Trophoblast cell (in vitro differentiated cells and primary cell): ENCODE measurements around the gene PKDREJ.

Experiments
- DNase-seq, 2 donors: peaks; one replicate each; pipeline ENCODE4 v3.0.0-alpha.2; 2016
- H2AFZ ChIP-seq: 2 replicates; pipeline ENCODE4 v1.6.1; 2013; ENCODE audit warnings: low read length, moderate library complexity, mild to moderate bottlenecking; ENCODE audit not compliant: insufficient read depth, poor library complexity
- H2AK5ac ChIP-seq: 2 replicates; pipeline ENCODE4 v1.6.1; 2013; ENCODE audit warnings: mild to moderate bottlenecking, low read length
- H2BK120ac ChIP-seq: 2 replicates; pipeline ENCODE4 v1.6.1; 2013; ENCODE audit warnings: low read length, mild to moderate bottlenecking, moderate library complexity; ENCODE audit not compliant: insufficient read depth, poor library complexity
- H2BK12ac ChIP-seq: 2 replicates; pipeline ENCODE4 v1.6.1; 2013; ENCODE audit warnings: mild to moderate bottlenecking, low read length, moderate library complexity
- H2BK5ac ChIP-seq: 2 replicates; pipeline ENCODE4 v1.6.1; 2013; ENCODE audit warnings: low read length, low read depth, moderate library complexity, mild to moderate bottlenecking; ENCODE audit not compliant: poor library complexity
- H3K14ac ChIP-seq: 2 replicates; pipeline ENCODE4 v1.6.1; 2013; ENCODE audit warnings: mild to moderate bottlenecking, low read length
- H3K18ac ChIP-seq: 2 replicates; pipeline ENCODE4 v1.6.1; 2013; ENCODE audit warnings: mild to moderate bottlenecking, low read length
- H3K23ac ChIP-seq: 2 replicates; pipeline ENCODE4 v1.6.1; 2013; ENCODE audit warnings: low read length
- H3K27ac ChIP-seq: 2 replicates; pipeline ENCODE4 v1.5.1; 2013; ENCODE audit warnings: low read depth, mild to moderate bottlenecking, inconsistent platforms, low read length, moderate library complexity
- H3K27me3 ChIP-seq: 2 replicates; pipeline ENCODE4 v1.6.1; 2013; ENCODE audit warnings: inconsistent platforms, mild to moderate bottlenecking, low read length, moderate library complexity; ENCODE audit not compliant: insufficient read depth
- H3K36me3 ChIP-seq, 2 experiments: 1 replicate in 1 of 2; 2 replicates in 1 of 2; pipeline ENCODE4 v1.6.1; 2013; ENCODE audit warnings: low read length in 2 of 2, mild to moderate bottlenecking in 2 of 2, moderate library complexity in 1 of 2; ENCODE audit not compliant: insufficient read depth in 2 of 2, control insufficient read depth in 1 of 2
- H3K4ac ChIP-seq: 2 replicates; pipeline ENCODE4 v1.6.1; 2013; ENCODE audit warnings: low read depth, mild to moderate bottlenecking, low read length, moderate library complexity
- H3K4me1 ChIP-seq, 2 experiments: 1 replicate in 1 of 2; 2 replicates in 1 of 2; pipeline ENCODE4 v1.6.1; 2013; ENCODE audit warnings: low read length in 2 of 2, mild to moderate bottlenecking in 2 of 2, moderate library complexity in 1 of 2; ENCODE audit not compliant: insufficient read depth in 2 of 2, control insufficient read depth in 1 of 2
- H3K4me2 ChIP-seq: 2 replicates; pipeline ENCODE4 v1.6.1; 2013; ENCODE audit warnings: inconsistent platforms, mild to moderate bottlenecking, low read length, moderate library complexity
- H3K4me3 ChIP-seq: 2 replicates; pipeline ENCODE4 v1.5.1; 2013; ENCODE audit warnings: mild to moderate bottlenecking, low read depth, low read length, inconsistent platforms
- H3K79me1 ChIP-seq: one replicate; pipeline ENCODE4 v1.6.1; 2013; ENCODE audit warnings: low read length
- H3K79me2 ChIP-seq: 2 replicates; pipeline ENCODE4 v1.6.1; 2013; ENCODE audit warnings: low read length, mild to moderate bottlenecking; ENCODE audit not compliant: control insufficient read depth, insufficient read depth, poor library complexity
- H3K9ac ChIP-seq: 2 replicates; pipeline ENCODE4 v1.6.1; 2013; ENCODE audit warnings: mild to moderate bottlenecking, low read length
- H3K9me3 ChIP-seq: 2 replicates; pipeline ENCODE4 v1.6.1; 2013; ENCODE audit warnings: low read depth, mild to moderate bottlenecking, control low read depth, inconsistent platforms, low read length; ENCODE audit not compliant: insufficient read depth
- H4K12ac ChIP-seq: 2 replicates; pipeline ENCODE4 v1.6.1; 2013; ENCODE audit warnings: low read depth, mild to moderate bottlenecking, low read length, moderate library complexity
- H4K8ac ChIP-seq: 2 replicates; pipeline ENCODE4 v1.6.1; 2013; ENCODE audit warnings: low read depth, mild to moderate bottlenecking, low read length, moderate library complexity
- H4K91ac ChIP-seq: one replicate; pipeline ENCODE4 v1.6.1; 2013; ENCODE audit warnings: low read depth, mild to moderate bottlenecking, low read length, moderate library complexity
- WGBS: extraction: QIAGEN DNeasy Blood & Tissue Kit; methylation state at CpG from one replicate; pipeline ENCODE4 v1.1.7; 2013; ENCODE audit warnings: missing lambda C conversion rate; ENCODE audit not compliant: insufficient read length, insufficient coverage; ENCODE audit errors: extremely low coverage; 5-methylcytosine and 5-hydroxymethylcytosine counted together

PKDREJ gene

GRCh38 chr22:46242076-46242475 is 21.1 kb downstream of the PKDREJ start:
- Histone ChIP-seq H3K18ac (no peak overlapping the region), H3K79me2 (no peaks in the 10 kb centered on the region), H3K4ac (no peak overlapping the region), H4K8ac (no peak overlapping the region), H3K9me3 (no peaks in the 10 kb centered on the region), H2AFZ (no peak overlapping the region), H3K23ac (no peak overlapping the region), H2BK12ac (no peak overlapping the region), H3K27me3 (no peaks in the 10 kb centered on the region), H3K14ac (no peak overlapping the region), H3K4me1 (no peaks in the 10 kb centered on the region), H3K27ac (no peak overlapping the region), H4K91ac (no peak overlapping the region), H3K4me2 (no peak overlapping the region), H2BK5ac (no peak overlapping the region), H3K9ac (no peak overlapping the region), H4K12ac (no peak overlapping the region), H3K36me3 (peaks cover 4 to 5% of the 10 kb centered on the region in 2 experiments), H3K4me3 (no peak overlapping the region), H3K79me1 (no peaks in the 10 kb centered on the region), H2AK5ac (no peak overlapping the region), H2BK120ac (no peak overlapping the region)
- no CpG with 5 or more reads among the region's 10 CpGs for WGBS
- no peak for DNase-seq

GRCh38 chr22:46241396-46242007 is 21.6 kb downstream of the PKDREJ start:
- H3K9ac ChIP-seq: no peak overlapping the region
- WGBS: no CpG with 5 or more reads among the region's 5 CpGs
- no peak overlapping the region for H3K23ac ChIP-seq
- peaks cover 4 to 5% of the 10 kb centered on the region in 2 experiments for H3K36me3 ChIP-seq
- no peaks in the 10 kb centered on the region for H3K4me1 ChIP-seq
- H2AFZ ChIP-seq: no peak overlapping the region
- H2BK120ac ChIP-seq: no peak overlapping the region
- no peaks in the 10 kb centered on the region for H3K79me2 ChIP-seq
- H4K8ac ChIP-seq: no peak overlapping the region
- DNase-seq: no peak
- H3K4ac ChIP-seq: no peak overlapping the region
- no peak overlapping the region for H3K4me2 ChIP-seq
- no peak overlapping the region for H4K91ac ChIP-seq
- no peak overlapping the region for H3K4me3 ChIP-seq
- H2AK5ac ChIP-seq: no peak overlapping the region
- no peak overlapping the region for H3K18ac ChIP-seq
- no peak overlapping the region for H3K27ac ChIP-seq
- H4K12ac ChIP-seq: no peak overlapping the region
- H3K79me1 ChIP-seq: no peaks in the 10 kb centered on the region
- H2BK12ac ChIP-seq: no peak overlapping the region
- no peaks in the 10 kb centered on the region for H3K9me3 ChIP-seq
- no peaks in the 10 kb centered on the region for H3K27me3 ChIP-seq
- H2BK5ac ChIP-seq: no peak overlapping the region
- H3K14ac ChIP-seq: no peak overlapping the region

GRCh38 chr22:46240907-46241306 is 22.2 kb downstream of the PKDREJ start:
- H4K8ac ChIP-seq: no peak overlapping the region
- DNase-seq: no peak
- H3K27ac ChIP-seq: no peak overlapping the region
- no peak overlapping the region for H3K9ac ChIP-seq
- no peak overlapping the region for H2AFZ ChIP-seq
- no peak overlapping the region for H2BK120ac ChIP-seq
- no peak overlapping the region for H3K18ac ChIP-seq
- H4K91ac ChIP-seq: no peak overlapping the region
- H2BK5ac ChIP-seq: no peak overlapping the region
- H3K79me1 ChIP-seq: no peaks in the 10 kb centered on the region
- no peak overlapping the region for H2BK12ac ChIP-seq
- no peaks in the 10 kb centered on the region for H3K4me1 ChIP-seq
- H3K4me3 ChIP-seq: no peak overlapping the region
- no peak overlapping the region for H3K14ac ChIP-seq
- no peak overlapping the region for H2AK5ac ChIP-seq
- H3K9me3 ChIP-seq: no peaks in the 10 kb centered on the region
- no peak overlapping the region for H4K12ac ChIP-seq
- H3K27me3 ChIP-seq: no peaks in the 10 kb centered on the region
- WGBS: no CpG with 5 or more reads among the region's 7 CpGs
- no peaks in the 10 kb centered on the region for H3K79me2 ChIP-seq
- no peak overlapping the region for H3K23ac ChIP-seq
- peaks cover 4 to 5% of the 10 kb centered on the region in 2 experiments for H3K36me3 ChIP-seq
- H3K4ac ChIP-seq: no peak overlapping the region
- H3K4me2 ChIP-seq: no peak overlapping the region

- H3K4me2 ChIP-seq: no peak overlapping the region
- no peak for DNase-seq
- no peaks in the 10 kb centered on the region for H3K4me1 ChIP-seq
- H2BK12ac ChIP-seq: no peak overlapping the region
- H4K91ac ChIP-seq: no peak overlapping the region
- no peak overlapping the region for H4K8ac ChIP-seq
- no peak overlapping the region for H4K12ac ChIP-seq
- H3K27ac ChIP-seq: no peak overlapping the region
- no peaks in the 10 kb centered on the region for H3K9me3 ChIP-seq
- H3K27me3 ChIP-seq: no peaks in the 10 kb centered on the region
- H2BK5ac ChIP-seq: no peak overlapping the region
- no peak overlapping the region for H2BK120ac ChIP-seq
- no peaks in the 10 kb centered on the region for H3K79me1 ChIP-seq
- H3K4me3 ChIP-seq: no peak overlapping the region
- H2AFZ ChIP-seq: no peak overlapping the region
- no peak overlapping the region for H3K4ac ChIP-seq
- peaks cover 4 to 5% of the 10 kb centered on the region in 2 experiments for H3K36me3 ChIP-seq
- no peak overlapping the region for H3K23ac ChIP-seq
- no peak overlapping the region for H3K9ac ChIP-seq
- H3K79me2 ChIP-seq: no peaks in the 10 kb centered on the region
- no peak overlapping the region for H3K14ac ChIP-seq
- no peak overlapping the region for H2AK5ac ChIP-seq
- WGBS: no CpG with 5 or more reads among the region's 6 CpGs
- no peak overlapping the region for H3K18ac ChIP-seq
Measured at GRCh38 chr22:46240506-46240905, 22.6 kb downstream of the PKDREJ start.
